WTC11 (cell line): ENCODE results near the gene CCDC93.

Experiments
- CREB1 ChIP-seq: sonication (generic); formaldehyde crosslinking; IDR thresholded peaks from 2 replicates; pipeline ENCODE4 v1.8.0; 2023; ENCODE audit warnings: mild to moderate bottlenecking, missing genetic modification reagents
- CTCF ChIP-seq: fragments of 200-600 bp; IDR thresholded peaks from 2 replicates; pipeline ENCODE4 v1.8.0; 2022; ENCODE audit warnings: antibody characterized with exemption
- GABPB1 ChIP-seq: sonication (generic); formaldehyde crosslinking; IDR thresholded peaks from 2 replicates; pipeline ENCODE4 v1.8.1; 2023; ENCODE audit warnings: mild to moderate bottlenecking, missing genetic modification reagents
- KAT7 ChIP-seq: sonication (generic); formaldehyde crosslinking; IDR thresholded peaks from 2 replicates; pipeline ENCODE4 v1.8.1; 2023; ENCODE audit warnings: missing genetic modification reagents, mild to moderate bottlenecking, borderline replicate concordance
- MLX ChIP-seq: sonication (generic); formaldehyde crosslinking; IDR thresholded peaks from 2 replicates; pipeline ENCODE4 v1.8.1; 2023; ENCODE audit warnings: mild to moderate bottlenecking, missing genetic modification reagents, moderate library complexity
- NFYB ChIP-seq: sonication (generic); formaldehyde crosslinking; conservative IDR thresholded peaks from 2 replicates; pipeline ENCODE4 v1.8.0; 2022; ENCODE audit warnings: low read depth, missing genetic modification reagents
- ZNF138 ChIP-seq: sonication (generic); formaldehyde crosslinking; conservative IDR thresholded peaks from 2 replicates; pipeline ENCODE4 v1.8.1; 2022; ENCODE audit warnings: mild to moderate bottlenecking, moderate library complexity, missing genetic modification reagents
- TF ChIP-seq, protein P1 (sequence below): sonication (generic); formaldehyde crosslinking; IDR thresholded peaks from 2 replicates; pipeline ENCODE4 v1.8.1; 2022; ENCODE audit warnings: low read depth, mild to moderate bottlenecking, moderate library complexity, missing genetic modification reagents, borderline replicate concordance
- TF ChIP-seq, protein P2 (sequence below): fragments of 250-450 bp; sonication (Bioruptor Pico); IDR thresholded peaks from 2 replicates; pipeline ENCODE4 v1.9.0; 2021; ENCODE audit warnings: mild to moderate bottlenecking, borderline replicate concordance

GRCh38 chr2:118021356-118021755 lies 7.5 kb upstream of the CCDC93 start:
- no peak for TF ChIP-seq CTCF
- no peak for TF ChIP-seq ZNF138 (CRISPR knock-in tag)
- TF ChIP-seq MLX = no peak
- TF ChIP-seq KAT7 (CRISPR knock-in tag) = no peak
- no peak for TF ChIP-seq GABPB1 (CRISPR knock-in tag)
- TF ChIP-seq, protein P1, sequence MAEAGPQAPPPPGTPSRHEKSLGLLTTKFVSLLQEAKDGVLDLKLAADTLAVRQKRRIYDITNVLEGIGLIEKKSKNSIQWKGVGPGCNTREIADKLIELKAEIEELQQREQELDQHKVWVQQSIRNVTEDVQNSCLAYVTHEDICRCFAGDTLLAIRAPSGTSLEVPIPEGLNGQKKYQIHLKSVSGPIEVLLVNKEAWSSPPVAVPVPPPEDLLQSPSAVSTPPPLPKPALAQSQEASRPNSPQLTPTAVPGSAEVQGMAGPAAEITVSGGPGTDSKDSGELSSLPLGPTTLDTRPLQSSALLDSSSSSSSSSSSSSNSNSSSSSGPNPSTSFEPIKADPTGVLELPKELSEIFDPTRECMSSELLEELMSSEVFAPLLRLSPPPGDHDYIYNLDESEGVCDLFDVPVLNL (CRISPR knock-in tag) = no peak
- TF ChIP-seq, protein P2, sequence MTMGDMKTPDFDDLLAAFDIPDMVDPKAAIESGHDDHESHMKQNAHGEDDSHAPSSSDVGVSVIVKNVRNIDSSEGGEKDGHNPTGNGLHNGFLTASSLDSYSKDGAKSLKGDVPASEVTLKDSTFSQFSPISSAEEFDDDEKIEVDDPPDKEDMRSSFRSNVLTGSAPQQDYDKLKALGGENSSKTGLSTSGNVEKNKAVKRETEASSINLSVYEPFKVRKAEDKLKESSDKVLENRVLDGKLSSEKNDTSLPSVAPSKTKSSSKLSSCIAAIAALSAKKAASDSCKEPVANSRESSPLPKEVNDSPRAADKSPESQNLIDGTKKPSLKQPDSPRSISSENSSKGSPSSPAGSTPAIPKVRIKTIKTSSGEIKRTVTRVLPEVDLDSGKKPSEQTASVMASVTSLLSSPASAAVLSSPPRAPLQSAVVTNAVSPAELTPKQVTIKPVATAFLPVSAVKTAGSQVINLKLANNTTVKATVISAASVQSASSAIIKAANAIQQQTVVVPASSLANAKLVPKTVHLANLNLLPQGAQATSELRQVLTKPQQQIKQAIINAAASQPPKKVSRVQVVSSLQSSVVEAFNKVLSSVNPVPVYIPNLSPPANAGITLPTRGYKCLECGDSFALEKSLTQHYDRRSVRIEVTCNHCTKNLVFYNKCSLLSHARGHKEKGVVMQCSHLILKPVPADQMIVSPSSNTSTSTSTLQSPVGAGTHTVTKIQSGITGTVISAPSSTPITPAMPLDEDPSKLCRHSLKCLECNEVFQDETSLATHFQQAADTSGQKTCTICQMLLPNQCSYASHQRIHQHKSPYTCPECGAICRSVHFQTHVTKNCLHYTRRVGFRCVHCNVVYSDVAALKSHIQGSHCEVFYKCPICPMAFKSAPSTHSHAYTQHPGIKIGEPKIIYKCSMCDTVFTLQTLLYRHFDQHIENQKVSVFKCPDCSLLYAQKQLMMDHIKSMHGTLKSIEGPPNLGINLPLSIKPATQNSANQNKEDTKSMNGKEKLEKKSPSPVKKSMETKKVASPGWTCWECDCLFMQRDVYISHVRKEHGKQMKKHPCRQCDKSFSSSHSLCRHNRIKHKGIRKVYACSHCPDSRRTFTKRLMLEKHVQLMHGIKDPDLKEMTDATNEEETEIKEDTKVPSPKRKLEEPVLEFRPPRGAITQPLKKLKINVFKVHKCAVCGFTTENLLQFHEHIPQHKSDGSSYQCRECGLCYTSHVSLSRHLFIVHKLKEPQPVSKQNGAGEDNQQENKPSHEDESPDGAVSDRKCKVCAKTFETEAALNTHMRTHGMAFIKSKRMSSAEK (CRISPR knock-in tag) = no peak
- TF ChIP-seq NFYB (CRISPR knock-in tag) = no peak
- TF ChIP-seq CREB1 = no peak
